Lung (tissue), 12 donors: Measurements from ENCODE around the gene UBQLNL. TPM values are rescaled to one million over a fixed set of nuclear protein-coding genes. Genes with fewer than 3 reads are reported as not detected.

Source experiments
- ATAC-seq: fragments of 200-7000 bp; cut with Tn5 transposase; one replicate; pipeline ENCODE4 v1.9.1; 2020; ENCODE audit warnings: moderate number of reproducible peaks; ENCODE audit not compliant: insufficient read depth, low FRiP score
- DNase-seq, 3 donors: peaks; one replicate each; pipeline ENCODE4 v3.0.0-alpha.2; 2013 to 2017
- H3K27ac ChIP-seq, 2 donors: one replicate each; pipeline ENCODE4 v1.5.1; 2013; ENCODE audit warnings: mild to moderate bottlenecking in 2 of 2, moderate library complexity in 2 of 2, control low read depth in 1 of 2, inconsistent platforms in 1 of 2, low read depth in 1 of 2, low read length in 1 of 2
- H3K27me3 ChIP-seq, 3 donors: one replicate each; pipeline ENCODE4 v1.5.1; 2013; ENCODE audit warnings: low read length in 2 of 3; ENCODE audit not compliant: control insufficient read depth in 3 of 3, insufficient read depth in 3 of 3
- H3K36me3 ChIP-seq, 4 donors: one replicate each; pipeline ENCODE4 v1.5.1; 2013; ENCODE audit warnings: low read length in 4 of 4, mild to moderate bottlenecking in 1 of 4, moderate library complexity in 1 of 4; ENCODE audit not compliant: control insufficient read depth in 4 of 4, insufficient read depth in 4 of 4
- H3K4me1 ChIP-seq, 5 donors: one replicate each; pipeline ENCODE4 v1.5.1; 2013; ENCODE audit warnings: low read length in 5 of 5, mild to moderate bottlenecking in 2 of 5, moderate library complexity in 1 of 5; ENCODE audit not compliant: control insufficient read depth in 5 of 5, insufficient read depth in 5 of 5
- H3K4me3 ChIP-seq: one replicate; pipeline ENCODE4 v1.5.1; 2013; ENCODE audit warnings: mild to moderate bottlenecking, control low read depth, moderate library complexity
- H3K9ac ChIP-seq, 2 donors: one replicate each; pipeline ENCODE4 v1.5.1; 2013; ENCODE audit warnings: low read length in 2 of 2, control low read depth in 1 of 2; ENCODE audit not compliant: insufficient read depth in 1 of 2
- H3K9me3 ChIP-seq, 4 donors: one replicate each; pipeline ENCODE4 v1.5.1; 2013; ENCODE audit warnings: low read length in 3 of 4, mild to moderate bottlenecking in 1 of 4, moderate library complexity in 1 of 4; ENCODE audit not compliant: control insufficient read depth in 4 of 4, insufficient read depth in 3 of 4
- WGBS, 2 donors: extraction: QIAGEN DNeasy Blood & Tissue Kit; methylation state at CpG; one replicate each; pipeline ENCODE4 v1.1.7; 2013; 5-methylcytosine and 5-hydroxymethylcytosine counted together
- polyA plus RNA-seq, 2 donors: library from polyadenylated mRNA; stranded (reverse); fragments of 200-250 nt; gene quantifications; one replicate each; pipeline ENCODE4 v1.2.1, GENCODE V29; 2013
- total RNA-seq, 2 donors: library from RNA; depleted of rRNA in 1 of 2; stranded (reverse); fragments of >200 nt in 1 of 2; gene quantifications; one replicate each; pipeline ENCODE4 v1.2.1, GENCODE V29; 2014 to 2021
- TF ChIP-seq, protein P1 (sequence below): IDR thresholded peaks from 2 replicates; pipeline ENCODE4 v1.5.1; 2012; ENCODE audit warnings: mild to moderate bottlenecking; ENCODE audit errors: control extremely low read depth, extremely low read depth
- donor health status: control.
- donor health status: control.
- donor health status: Bipolar disorder and iron deficiency.
- donor health status: healthy.
- donor health status: DM: yes; HTN: yes; CAD: no.

The UBQLNL gene
- total and polyA plus RNA-seq, 4 donors, result 0.16 to 0.85 (median 0.56) TPM

DNA sequence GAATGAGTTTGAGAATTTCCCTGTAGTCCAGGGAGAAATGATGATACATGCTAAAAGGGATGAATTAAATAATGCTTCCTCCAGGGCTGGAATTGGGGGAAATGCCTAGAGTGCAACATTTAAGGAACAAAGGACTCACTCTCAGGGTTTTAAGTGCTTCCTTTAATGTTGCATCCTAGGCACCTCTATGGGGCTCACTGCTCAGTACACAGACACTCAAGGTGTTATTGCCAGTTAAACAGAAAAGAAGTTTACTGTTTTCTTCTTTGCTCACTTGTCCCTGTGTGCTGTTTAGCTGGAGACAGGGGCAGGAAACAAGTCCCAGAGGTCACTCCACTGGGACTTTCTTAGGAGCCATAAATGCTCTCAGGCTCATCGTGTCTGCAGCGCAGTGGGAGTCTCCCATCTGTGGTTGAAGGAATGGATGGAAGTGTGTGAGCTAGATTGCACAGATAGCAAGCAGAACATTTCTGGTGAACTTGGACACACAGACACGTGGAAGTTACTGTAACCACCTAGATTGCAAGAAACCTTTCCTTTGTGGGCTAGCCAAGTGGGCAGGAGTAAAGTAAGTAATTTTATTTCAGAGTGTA lies 40.2 kb upstream of the UBQLNL start:
- no peak for DNase-seq
- WGBS, 2 donors, result 67 to 80% methylated on average over 3 of the region's 3 CpGs
- no peaks in the 10 kb centered on the region for H3K4me1 ChIP-seq

DNA sequence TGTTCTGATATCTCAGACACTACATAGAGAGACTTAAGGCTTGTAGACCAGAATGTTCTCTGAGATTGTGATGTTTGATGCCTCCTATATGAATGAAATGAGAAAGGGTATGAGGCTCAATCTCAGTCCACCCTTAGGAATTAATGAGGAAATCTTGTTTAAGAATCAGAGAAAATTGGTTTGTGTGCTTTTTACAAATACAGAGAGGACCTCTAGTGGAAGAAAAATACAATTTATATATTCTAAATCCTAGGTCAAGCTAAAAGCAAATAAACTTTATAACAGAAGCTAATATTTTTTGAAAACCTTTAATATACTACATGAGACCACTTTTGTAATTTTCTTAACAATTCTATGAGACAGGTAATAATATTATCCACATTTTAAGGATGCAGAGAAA lies 36.8 kb upstream of the UBQLNL start:
- Histone ChIP-seq H3K9ac (no peak overlapping the region), H3K4me1 (no peaks in the 10 kb centered on the region), H3K27ac (no peak overlapping the region), H3K4me3 (no peak overlapping the region), H3K36me3 (no peaks in the 10 kb centered on the region), H3K27me3 (no peaks in the 10 kb centered on the region), H3K9me3 (no peaks in the 10 kb centered on the region)
- ATAC-seq (no peak), DNase-seq (no peak)
- TF ChIP-seq, protein P1, sequence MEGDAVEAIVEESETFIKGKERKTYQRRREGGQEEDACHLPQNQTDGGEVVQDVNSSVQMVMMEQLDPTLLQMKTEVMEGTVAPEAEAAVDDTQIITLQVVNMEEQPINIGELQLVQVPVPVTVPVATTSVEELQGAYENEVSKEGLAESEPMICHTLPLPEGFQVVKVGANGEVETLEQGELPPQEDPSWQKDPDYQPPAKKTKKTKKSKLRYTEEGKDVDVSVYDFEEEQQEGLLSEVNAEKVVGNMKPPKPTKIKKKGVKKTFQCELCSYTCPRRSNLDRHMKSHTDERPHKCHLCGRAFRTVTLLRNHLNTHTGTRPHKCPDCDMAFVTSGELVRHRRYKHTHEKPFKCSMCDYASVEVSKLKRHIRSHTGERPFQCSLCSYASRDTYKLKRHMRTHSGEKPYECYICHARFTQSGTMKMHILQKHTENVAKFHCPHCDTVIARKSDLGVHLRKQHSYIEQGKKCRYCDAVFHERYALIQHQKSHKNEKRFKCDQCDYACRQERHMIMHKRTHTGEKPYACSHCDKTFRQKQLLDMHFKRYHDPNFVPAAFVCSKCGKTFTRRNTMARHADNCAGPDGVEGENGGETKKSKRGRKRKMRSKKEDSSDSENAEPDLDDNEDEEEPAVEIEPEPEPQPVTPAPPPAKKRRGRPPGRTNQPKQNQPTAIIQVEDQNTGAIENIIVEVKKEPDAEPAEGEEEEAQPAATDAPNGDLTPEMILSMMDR, result no peak

More for the DNA sequence above, 40.2 kb upstream of the UBQLNL start:
- no peak for ATAC-seq
- Histone ChIP-seq H3K27me3 (no peaks in the 10 kb centered on the region), H3K9me3 (no peaks in the 10 kb centered on the region), H3K27ac (no peak overlapping the region), H3K36me3 (no peaks in the 10 kb centered on the region), H3K4me3 (no peak overlapping the region), H3K9ac (no peak overlapping the region)
- TF ChIP-seq, protein P1, result no peak

DNA sequence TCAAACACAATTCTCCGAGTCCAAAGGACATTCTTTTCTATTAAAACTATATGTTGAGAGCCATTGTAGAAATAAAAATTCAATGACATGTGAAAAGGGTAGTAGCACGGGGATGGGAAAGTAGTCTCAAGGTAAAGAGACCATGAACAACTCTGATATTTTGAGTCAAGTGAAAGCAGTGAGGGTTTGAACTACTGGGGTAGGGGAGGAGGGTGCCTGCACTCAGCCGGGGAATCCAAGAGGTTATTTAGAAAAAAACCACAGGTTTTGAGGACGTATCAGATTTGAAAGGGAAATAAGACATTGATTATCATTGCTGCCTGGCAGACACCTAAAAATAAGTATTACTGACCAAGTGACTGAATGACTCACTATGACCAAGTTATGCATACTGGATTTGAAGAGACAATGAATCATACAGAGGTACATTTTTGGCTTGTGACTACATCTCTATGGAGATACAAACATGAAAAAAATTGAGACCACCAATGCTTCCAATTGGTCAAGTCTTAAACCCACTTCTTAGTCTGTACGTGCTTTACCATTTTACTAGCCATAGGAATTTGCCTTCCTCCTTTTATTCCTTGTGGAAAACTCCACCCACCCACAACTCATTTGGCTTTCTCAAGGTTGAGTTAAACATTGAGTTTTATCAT lies 34.1 kb upstream of the UBQLNL start:
- TF ChIP-seq, protein P1, result no peak
- Histone ChIP-seq H3K4me3 (no peak overlapping the region), H3K9me3 (no peaks in the 10 kb centered on the region), H3K27me3 (no peaks in the 10 kb centered on the region), H3K9ac (no peak overlapping the region), H3K36me3 (no peaks in the 10 kb centered on the region), H3K4me1 (no peaks in the 10 kb centered on the region), H3K27ac (no peak overlapping the region)
- WGBS, 2 donors, result 71 to 75% methylated on average over 5 of the region's 5 CpGs
- ATAC-seq (no peak), DNase-seq (no peak)
